ENCODE data around the gene TNS1. TPM values are rescaled to one million over a fixed set of nuclear protein-coding genes. Genes with fewer than 3 reads are reported as not detected.
"Not testable (repeated sequence)": the region's sequence is repeated elsewhere in the genome, so short reads cannot be mapped to it uniquely, and the experiment has no call there.

TNS1 gene
- total RNA-seq, 2 donors from 2014 or later, result 20.6 to 164 TPM

DNA sequence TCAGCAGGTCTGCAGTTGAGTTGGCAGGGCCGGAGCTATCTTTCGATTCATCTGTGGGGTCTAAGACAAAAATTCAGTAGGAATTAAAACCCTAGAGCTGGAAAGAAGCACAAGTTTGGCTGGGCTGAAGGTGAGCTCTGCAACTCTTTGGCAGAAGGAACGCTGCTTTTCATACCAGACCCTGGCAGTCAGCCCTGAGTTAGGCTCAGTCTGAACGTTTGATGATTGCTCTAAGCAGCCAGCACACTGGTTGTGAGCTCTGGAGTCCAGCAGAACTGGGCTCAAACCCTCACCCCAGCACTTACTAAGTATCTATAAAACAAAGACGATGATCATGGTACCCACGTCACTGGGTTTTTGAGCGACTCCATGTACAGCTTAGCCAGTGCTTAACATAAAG is 192.5 kb downstream of the TNS1 start:
- intact Hi-C loops (cut with DNase I), result no loop called here

GRCh38 chr2:217809736-217810135 is 193.1 kb downstream of the TNS1 start:
- no peak overlapping the region for H3K9ac ChIP-seq (ENCODE audit: low read depth in 2 of 2, low read length in 2 of 2)
- no peak overlapping the region for H3K27ac ChIP-seq
- TF ChIP-seq, protein P1, sequence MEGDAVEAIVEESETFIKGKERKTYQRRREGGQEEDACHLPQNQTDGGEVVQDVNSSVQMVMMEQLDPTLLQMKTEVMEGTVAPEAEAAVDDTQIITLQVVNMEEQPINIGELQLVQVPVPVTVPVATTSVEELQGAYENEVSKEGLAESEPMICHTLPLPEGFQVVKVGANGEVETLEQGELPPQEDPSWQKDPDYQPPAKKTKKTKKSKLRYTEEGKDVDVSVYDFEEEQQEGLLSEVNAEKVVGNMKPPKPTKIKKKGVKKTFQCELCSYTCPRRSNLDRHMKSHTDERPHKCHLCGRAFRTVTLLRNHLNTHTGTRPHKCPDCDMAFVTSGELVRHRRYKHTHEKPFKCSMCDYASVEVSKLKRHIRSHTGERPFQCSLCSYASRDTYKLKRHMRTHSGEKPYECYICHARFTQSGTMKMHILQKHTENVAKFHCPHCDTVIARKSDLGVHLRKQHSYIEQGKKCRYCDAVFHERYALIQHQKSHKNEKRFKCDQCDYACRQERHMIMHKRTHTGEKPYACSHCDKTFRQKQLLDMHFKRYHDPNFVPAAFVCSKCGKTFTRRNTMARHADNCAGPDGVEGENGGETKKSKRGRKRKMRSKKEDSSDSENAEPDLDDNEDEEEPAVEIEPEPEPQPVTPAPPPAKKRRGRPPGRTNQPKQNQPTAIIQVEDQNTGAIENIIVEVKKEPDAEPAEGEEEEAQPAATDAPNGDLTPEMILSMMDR (IDR thresholded peaks at IDR 0.05), result no peak
- no peaks in the 10 kb centered on the region for H3K27me3 ChIP-seq
- H3K36me3 ChIP-seq, result no peaks in the 10 kb centered on the region
- H3K4me3 ChIP-seq, result no peak overlapping the region
- intact Hi-C loops (cut with DNase I), result no loop called here
- no peaks in the 10 kb centered on the region for H3K4me1 ChIP-seq
- no peaks in the 10 kb centered on the region for H3K9me3 ChIP-seq
- DNase-seq, result no peak

More for the DNA sequence above, 192.5 kb downstream of the TNS1 start:
- Histone ChIP-seq H3K36me3 (no peaks in the 10 kb centered on the region), H3K27me3 (no peaks in the 10 kb centered on the region), H3K9me3 (no peaks in the 10 kb centered on the region), H3K9ac (ENCODE audit: low read depth in 2 of 2, low read length in 2 of 2) (no peak overlapping the region), H3K27ac (no peak overlapping the region), H3K4me3 (no peak overlapping the region), H3K4me1 (no peaks in the 10 kb centered on the region)
- no peak for DNase-seq
- TF ChIP-seq, protein P1 (IDR thresholded peaks at IDR 0.05), result no peak

GRCh38 chr2:217808967-217809366 is 193.8 kb downstream of the TNS1 start:
- H3K36me3 ChIP-seq; DNase-seq; H3K9ac ChIP-seq (ENCODE audit: low read depth in 2 of 2, low read length in 2 of 2); H3K27me3 ChIP-seq; H3K27ac ChIP-seq; H3K4me3 ChIP-seq; H3K4me1 ChIP-seq; H3K9me3 ChIP-seq; intact Hi-C loops (cut with DNase I): not testable (repeated sequence)

DNA sequence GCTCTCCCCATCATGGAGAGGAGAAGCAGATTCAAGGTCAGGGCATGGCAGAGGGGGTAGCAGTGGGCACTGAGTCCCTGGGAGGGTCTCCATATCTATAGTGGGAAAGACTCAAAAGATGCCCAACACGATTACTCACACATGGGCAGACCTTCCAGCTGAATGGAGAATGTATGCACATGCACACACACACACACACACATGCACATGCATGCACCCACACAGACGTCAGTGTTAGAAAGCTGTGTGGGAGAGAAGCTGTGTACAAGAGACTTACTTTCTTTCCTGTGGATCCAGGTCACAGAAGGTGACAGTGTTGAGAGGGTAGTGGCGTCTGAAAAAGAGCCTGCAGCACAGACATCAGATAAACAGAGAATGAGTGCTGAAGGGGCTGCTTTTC is 194.5 kb downstream of the TNS1 start:
- H3K9ac ChIP-seq (ENCODE audit: low read depth in 2 of 2, low read length in 2 of 2), result no peak overlapping the region
- intact Hi-C loops (cut with DNase I), result no loop called here
- no peak overlapping the region for H3K27ac ChIP-seq
- no peak overlapping the region for H3K4me3 ChIP-seq
- no peaks in the 10 kb centered on the region for H3K27me3 ChIP-seq
- TF ChIP-seq, protein P1 (IDR thresholded peaks at IDR 0.05), result no peak
- H3K4me1 ChIP-seq, result no peaks in the 10 kb centered on the region
- no peak for DNase-seq
- H3K36me3 ChIP-seq, result no peaks in the 10 kb centered on the region
- no peaks in the 10 kb centered on the region for H3K9me3 ChIP-seq

DNA sequence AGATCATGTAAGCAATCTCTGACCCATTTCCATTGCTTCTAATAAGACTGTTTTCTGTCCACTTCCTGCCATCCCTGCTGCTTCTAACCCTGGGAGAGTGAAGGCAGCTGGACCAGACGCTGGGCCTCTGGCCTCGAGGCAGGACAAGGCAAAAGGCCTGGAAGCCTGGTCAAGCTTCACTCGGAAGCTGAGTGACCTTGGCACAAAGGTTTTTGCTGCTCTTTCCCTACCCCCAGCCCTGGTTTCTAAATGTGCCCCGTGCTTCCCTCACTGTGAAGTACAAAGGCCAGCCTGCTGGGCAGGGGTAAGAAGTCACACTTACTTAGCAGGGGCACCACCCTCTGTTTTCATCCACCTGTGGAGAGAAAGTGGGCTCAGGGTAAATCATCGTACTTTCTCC is 195.0 kb downstream of the TNS1 start:
- no peaks in the 10 kb centered on the region for H3K36me3 ChIP-seq
- no peak for DNase-seq
- H3K27me3 ChIP-seq, result no peaks in the 10 kb centered on the region
- H3K4me1 ChIP-seq, result no peaks in the 10 kb centered on the region
- H3K27ac ChIP-seq, result no peak overlapping the region
- H3K9ac ChIP-seq (ENCODE audit: low read depth in 2 of 2, low read length in 2 of 2), result no peak overlapping the region
- intact Hi-C loops (cut with DNase I), result no loop called here
- H3K4me3 ChIP-seq, result no peak overlapping the region
- no peaks in the 10 kb centered on the region for H3K9me3 ChIP-seq
- TF ChIP-seq, protein P1 (IDR thresholded peaks at IDR 0.05), result no peak

DNA sequence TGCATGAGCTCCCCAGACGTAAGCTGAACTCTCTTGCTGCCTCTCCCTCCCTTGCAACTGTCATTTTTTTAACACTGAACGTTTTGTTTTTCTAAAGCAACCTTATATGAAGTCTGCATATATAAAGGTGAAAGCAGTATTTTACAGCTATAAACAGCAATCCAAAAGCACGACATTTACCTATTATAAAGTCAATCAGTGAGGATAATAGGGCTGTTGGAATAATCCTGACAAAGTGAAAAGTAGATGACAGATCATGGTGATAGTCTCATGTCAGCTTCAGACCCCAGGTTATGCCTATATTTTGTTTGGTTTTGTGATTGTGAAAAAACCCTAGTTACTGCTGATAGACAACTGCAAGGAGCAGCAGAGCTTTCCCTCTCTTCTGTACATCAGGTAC is 195.8 kb downstream of the TNS1 start:
- no peaks in the 10 kb centered on the region for H3K27me3 ChIP-seq
- H3K9me3 ChIP-seq, result no peaks in the 10 kb centered on the region
- H3K4me1 ChIP-seq, result no peaks in the 10 kb centered on the region
- intact Hi-C loops (cut with DNase I), result no loop called here
- H3K9ac ChIP-seq (ENCODE audit: low read depth in 2 of 2, low read length in 2 of 2), result no peak overlapping the region
- TF ChIP-seq, protein P1 (IDR thresholded peaks at IDR 0.05), result no peak
- no peak overlapping the region for H3K27ac ChIP-seq
- no peak for DNase-seq
- H3K4me3 ChIP-seq, result no peak overlapping the region
- H3K36me3 ChIP-seq, result no peaks in the 10 kb centered on the region

Measured in colonic mucosa (tissue), 4 donors.